SH-SY5Y (cell line): ENCODE data around the gene CDC42SE2.

Source experiments
- GATA2 ChIP-seq: IDR thresholded peaks from 2 replicates; pipeline ENCODE4 v1.6.1; 2011; ENCODE audit warnings: mild to moderate bottlenecking, low read depth, low read length
- GATA3 ChIP-seq: IDR thresholded peaks from 2 replicates; pipeline ENCODE4 v1.6.1; 2011; ENCODE audit warnings: low read depth, mild to moderate bottlenecking, low read length, moderate library complexity

Gene CDC42SE2

DNA sequence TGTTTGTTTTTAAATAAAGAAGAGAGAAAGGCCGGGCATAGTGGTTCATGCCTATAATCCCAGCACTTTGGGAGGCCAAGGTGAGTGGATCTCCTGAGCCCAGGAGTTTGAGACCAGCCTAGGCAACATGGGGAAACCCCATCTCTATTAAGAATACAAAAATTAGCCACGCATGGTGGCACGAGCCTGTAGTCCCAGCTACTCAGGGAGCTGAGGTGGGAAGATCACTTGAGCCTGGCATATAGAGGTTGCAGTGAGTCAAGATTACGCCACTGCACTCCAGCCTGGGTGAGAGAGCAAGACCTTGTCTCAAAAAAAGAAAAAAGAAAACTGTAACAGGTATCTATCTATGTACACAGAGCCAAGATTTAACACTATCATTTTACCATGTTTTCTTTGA, 34.2 kb upstream of the CDC42SE2 start:
- no peak for TF ChIP-seq GATA3
- no peak for TF ChIP-seq GATA2

DNA sequence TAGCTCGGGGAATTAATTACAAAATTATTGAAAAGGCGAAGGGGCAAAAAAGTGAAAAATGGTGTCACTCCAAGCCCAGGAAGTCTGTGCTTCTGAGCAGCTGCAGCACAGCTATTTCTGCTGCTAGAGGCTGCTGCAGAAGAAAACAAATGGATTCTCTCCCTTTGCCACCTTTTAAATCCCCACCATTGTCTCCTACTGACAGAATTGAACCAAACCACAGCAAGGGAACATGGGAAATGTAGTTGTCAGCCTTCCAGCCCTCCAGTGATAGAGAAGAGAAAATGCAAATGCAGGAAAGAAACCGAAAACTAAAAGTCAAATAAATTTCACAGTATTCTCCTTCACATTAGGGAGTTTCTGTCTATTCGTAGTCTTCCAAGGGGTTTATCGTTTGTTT, 33.4 kb upstream of the CDC42SE2 start:
- no peak for TF ChIP-seq GATA2
- TF ChIP-seq GATA3, result no peak

DNA sequence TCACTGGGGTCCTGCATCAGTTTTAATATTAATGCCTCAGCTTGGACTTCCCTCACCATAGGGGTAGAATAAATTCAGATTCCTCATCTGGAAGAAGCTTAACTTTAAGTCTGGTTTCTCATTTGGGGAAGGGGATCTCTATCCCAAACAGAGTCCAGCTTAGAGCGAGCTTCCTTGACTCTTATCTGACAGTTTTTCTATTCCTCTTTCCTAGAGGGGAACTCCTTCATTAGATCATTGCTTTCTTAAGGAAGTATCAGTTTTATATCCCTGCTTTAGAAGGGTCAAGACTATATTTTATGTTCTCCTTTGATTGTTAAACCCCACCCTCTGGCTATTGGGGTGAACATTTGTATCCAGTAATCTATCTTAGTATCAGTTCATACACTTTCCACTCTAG, 24.2 kb upstream of the CDC42SE2 start:
- TF ChIP-seq GATA3 (no peak), GATA2 (no peak)

DNA sequence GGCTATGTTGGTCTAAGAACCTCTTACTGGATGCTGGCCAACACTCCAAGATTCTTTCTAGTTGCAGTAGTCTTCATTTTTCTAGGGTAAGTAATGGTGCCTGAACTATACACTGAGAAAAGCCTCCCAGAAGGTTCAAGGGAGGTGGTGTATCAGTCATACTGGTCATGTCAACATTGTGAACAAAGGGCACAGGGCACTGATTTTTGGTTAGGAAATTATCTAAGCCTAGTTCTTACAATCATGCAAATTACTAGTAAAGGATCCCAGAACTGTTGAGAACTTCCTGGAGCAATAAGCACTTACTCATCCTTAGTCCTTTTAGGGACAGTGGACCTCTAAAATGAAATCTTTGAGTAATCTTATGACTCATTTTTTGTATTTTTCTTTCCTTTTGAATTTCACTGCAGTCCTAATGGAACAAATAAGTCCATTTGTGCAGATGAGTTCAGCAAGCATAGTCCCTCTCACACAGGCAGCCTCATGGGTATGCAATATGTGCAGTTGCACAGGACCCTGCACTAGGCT, 21.1 kb upstream of the CDC42SE2 start:
- TF ChIP-seq GATA3 (no peak), GATA2 (no peak)

DNA sequence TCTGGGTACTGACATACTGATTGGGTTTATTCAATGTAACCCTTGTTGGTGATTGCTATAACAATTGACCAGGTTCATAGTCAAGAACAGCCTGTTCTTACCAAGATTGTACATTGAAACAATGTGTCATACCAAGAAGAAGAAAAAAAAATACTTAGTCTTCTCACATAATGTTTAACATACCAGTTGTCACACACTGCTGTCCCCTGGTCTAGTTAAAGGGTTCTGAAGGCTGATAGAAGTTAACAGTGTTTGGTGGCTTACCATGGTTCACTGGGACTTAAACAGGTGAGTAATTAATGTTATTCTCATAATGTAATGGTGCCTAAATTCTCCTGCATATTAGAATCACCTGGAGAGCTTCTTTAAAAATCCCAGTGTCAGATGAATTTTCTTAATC, 18.5 kb upstream of the CDC42SE2 start:
- TF ChIP-seq GATA2 (no peak), GATA3 (no peak)

DNA sequence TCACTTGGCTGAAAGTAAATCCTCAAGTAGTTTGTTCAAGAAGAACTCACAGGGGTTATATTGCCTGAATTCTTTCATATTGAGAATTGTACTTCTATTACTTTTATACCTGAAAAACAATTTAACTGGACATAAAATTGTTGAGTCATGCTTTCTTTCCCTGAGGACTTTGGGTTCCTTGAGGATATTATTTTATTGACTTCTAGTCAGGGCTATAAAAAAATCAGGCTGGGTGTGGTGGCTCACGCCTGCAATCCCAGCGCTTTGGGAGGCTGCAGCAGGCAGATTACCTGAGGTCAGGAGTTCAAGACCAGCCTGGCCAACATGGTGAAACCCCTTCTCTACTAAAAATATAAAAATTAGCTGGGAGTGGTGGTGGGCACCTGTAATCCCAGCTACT, 17.9 kb upstream of the CDC42SE2 start:
- TF ChIP-seq GATA3, result no peak
- TF ChIP-seq GATA2, result no peak

DNA sequence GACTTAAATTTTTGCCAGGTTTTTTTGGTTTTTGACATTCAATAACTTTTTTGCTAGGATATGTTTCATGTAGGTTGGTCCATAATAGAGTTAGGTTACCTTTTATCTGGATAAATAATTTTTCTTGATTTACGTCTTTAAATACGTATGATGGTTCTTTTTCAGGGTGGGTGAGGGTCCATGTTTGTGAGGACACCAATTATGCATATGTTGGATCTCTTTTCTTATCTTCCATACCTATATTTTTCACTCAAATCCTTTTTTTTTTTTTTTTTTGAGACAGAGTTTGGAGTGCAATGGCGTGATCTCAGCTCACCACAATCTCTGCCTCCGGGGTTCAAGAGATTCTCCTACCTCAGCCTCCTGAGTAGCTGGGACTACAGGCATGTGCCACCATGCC, 17.3 kb upstream of the CDC42SE2 start:
- no peak for TF ChIP-seq GATA2

DNA sequence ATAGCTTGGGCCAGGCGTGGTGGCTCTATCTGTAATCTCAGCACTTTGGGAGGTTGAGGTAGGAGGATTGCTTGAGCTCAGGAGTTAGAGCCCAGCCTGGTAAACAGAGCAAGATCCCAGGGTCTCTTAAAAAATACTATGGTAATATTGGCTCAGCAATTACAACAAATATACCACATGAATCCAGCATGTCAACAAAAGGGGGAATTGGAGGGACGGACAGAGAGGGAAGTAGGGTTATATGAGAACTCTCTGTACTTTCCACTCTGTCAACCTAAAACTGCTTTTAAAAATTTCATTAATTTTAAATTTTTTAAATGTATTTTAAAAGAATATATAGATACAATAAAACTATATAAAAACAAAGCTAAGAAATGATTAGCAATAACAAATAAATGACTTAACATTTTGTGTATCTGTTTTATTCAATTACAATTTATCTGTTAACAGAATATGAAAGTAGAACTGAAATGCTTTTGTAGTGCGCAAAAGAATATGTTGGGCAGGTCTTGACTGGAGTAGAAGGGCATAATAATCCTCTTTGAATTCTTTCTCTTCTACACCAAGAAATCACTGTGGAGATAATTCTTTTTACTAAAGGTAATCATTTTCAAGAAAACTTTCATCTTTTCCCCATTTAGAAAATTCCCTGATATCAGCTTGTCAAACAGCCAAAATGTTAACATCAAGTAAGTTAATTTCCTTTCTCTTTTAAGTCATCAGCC, 12.9 kb upstream of the CDC42SE2 start:
- TF ChIP-seq GATA3 (no peak), GATA2 (no peak)

DNA sequence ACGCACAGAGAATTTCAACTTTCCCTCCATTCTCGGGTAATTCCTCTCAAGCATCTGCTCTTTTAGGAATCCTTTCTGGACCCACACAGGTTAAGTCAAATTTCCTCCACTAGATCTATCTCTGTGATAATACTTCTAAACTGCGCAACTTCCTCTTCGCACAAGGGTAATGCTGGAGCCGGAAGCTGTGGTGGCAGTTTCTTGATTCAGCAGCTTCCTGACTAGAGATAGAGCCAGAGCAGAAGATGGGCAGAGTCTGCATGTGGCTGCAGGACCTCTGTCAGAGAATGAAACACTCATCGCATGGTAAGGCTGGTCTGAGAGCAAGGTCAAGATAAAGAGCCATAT, 11.1 kb upstream of the CDC42SE2 start:
- TF ChIP-seq GATA3 (no peak), GATA2 (no peak)

DNA sequence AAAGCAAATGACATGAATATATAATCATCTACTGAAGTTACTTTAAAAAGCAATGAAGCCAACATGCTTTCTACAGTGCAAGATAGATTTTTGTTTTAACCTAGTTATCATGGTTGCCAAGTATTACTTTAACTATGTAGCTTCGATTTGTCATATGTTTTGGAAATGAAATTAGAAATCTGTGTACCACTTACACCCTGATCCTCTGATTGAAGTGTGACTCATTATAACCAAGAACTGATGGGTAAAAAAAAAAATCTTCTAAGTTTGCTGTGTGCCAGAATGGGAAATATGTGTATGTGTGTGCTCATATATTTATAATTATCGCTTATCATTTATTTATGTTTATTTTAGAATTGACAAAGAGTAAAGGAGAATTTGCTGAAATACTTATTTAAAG, 9.1 kb upstream of the CDC42SE2 start:
- TF ChIP-seq GATA2 (no peak), GATA3 (no peak)

DNA sequence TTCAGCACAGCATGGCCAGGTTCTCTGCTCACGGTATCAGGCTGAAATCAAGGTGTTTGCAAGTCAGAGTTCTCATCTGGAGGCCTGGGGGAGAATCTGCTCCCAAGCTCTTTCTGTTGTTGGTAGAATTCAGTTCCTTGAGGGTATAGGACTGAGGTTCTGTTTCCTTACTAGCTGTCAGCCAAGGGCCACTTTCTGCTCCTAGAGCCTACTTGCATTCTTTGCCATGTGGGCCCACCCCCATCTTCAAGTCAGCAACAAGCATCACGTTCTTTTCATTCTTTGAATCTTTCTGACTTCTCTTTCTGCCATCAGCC, 7.4 kb upstream of the CDC42SE2 start:
- TF ChIP-seq GATA3, result no peak
- no peak for TF ChIP-seq GATA2

DNA sequence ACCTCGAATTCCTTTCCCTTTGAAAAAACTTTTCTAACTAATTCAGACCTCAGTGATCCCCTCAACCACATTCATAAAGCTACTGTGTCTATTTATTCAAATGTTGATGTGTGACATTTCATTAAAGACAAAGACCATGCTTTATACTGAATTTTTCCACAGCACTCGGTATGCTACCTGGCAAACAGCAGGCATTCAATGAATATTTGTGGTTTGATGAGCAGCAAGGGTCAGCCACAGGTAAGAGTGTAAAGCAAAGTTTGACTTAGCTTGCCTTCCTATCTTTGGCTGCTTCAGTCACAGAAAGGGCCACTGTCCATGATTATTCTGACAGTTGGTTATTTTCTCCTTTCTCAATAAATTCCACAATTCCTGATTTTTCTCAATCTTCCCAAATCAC, 5.1 kb upstream of the CDC42SE2 start:
- TF ChIP-seq GATA2 (no peak), GATA3 (no peak)

DNA sequence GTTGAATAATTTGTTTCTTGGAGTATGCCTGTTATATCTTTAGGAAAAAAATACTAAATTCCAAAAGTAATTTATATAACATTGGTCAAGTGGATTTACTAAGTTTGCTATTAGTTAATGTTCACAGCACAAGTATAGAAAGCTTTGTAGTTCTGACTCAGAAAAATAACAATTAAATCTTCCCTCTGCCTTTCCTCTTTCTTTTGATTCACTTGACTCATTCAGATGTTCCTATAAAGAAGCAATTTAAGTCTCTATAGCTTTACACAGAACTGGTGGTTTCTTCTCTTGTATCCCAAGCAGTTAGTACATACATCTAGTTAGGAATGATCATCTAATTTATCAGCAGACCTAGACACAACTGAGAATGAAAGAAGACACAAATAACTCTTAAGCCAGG, 4.5 kb upstream of the CDC42SE2 start:
- TF ChIP-seq GATA2, result no peak
- no peak for TF ChIP-seq GATA3

DNA sequence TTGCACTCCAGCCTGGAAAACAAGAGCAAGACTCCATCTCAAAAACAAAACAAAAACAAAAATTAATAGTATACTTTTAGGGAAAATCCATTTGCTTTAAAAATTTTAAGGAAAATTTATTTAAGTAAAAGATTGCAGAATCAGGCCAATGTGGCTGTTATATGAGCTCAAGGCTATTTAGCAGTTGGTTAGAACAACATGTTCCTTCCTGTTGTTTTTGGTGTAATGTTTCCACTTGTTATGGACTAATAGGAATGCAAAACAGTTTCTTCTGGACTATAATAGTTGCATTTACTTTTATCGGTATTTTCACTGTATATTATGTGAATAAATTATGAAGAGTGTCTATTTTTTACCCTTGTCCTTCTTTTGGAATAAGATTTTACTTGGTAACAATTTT, 3.0 kb upstream of the CDC42SE2 start:
- TF ChIP-seq GATA2, result no peak
- no peak for TF ChIP-seq GATA3

DNA sequence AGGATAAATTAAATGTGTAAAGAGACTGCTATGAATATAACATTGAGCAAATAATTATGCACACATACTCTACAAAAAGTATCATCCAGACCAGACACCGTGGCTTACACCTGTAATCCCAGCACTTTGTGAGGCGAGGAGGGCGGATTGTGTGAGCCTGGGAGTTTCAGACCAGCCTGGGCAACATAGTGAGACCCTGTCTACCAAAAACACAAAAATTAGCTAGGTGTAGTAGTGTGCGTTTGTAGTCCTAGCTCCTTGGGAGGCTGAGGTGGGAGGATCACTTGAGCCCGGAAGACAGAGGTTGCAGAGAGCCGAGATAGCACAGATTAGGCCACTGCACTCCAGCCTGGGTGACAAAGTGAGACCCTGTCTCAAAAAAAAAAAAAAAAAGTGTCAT, 2.4 kb upstream of the CDC42SE2 start:
- TF ChIP-seq GATA2 (no peak), GATA3 (no peak)

DNA sequence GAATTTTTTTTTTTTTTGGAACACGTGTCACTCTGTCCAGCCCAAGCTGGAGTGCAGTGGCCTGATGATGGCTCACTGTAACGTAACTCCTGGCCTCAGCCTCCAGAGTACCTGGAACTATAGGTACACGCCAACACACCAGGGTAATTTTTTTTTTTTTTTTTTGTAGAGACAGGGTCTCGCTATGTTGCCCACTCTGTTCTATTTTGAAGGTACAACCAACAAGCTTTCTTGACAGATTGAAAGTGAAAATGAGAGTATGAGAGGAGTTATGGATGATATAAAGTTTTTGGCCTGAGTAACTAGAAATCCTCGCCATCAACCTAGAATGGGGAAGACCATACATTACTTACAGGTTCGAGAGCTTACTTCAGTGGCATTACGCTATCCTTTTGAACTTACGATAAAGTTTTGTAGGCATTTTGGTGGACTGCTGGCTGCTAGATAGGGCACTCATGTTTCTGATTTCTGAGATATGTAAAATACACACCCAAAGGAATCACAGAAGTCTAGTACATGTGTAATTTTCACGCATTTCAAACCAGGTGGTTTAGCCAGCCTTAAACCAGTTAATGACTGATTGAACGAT, 806 bp upstream of the CDC42SE2 start:
- TF ChIP-seq GATA2, result no peak
- no peak for TF ChIP-seq GATA3
